Kidney glomerular epithelial cell (primary cell): ENCODE results near the gene MTCH1.

Experiments
- DNase-seq: peaks from one replicate; lab custom pipeline; 2025; lab: John Stamatoyannopoulos, UW

Gene MTCH1

GRCh38 chr6:37017606-37018197 lies 31.7 kb upstream of the MTCH1 start:
- no peak for DNase-seq

GRCh38 chr6:37016995-37017394 lies 31.0 kb upstream of the MTCH1 start:
- no peak for DNase-seq

GRCh38 chr6:37015532-37015931 lies 29.5 kb upstream of the MTCH1 start:
- DNase-seq, result no peak

- DNase-seq, result no peak
Measured at GRCh38 chr6:37014667-37015066, 28.7 kb upstream of the MTCH1 start.

- DNase-seq, result no peak
Measured at GRCh38 chr6:37013516-37014491, 27.8 kb upstream of the MTCH1 start.

DNA sequence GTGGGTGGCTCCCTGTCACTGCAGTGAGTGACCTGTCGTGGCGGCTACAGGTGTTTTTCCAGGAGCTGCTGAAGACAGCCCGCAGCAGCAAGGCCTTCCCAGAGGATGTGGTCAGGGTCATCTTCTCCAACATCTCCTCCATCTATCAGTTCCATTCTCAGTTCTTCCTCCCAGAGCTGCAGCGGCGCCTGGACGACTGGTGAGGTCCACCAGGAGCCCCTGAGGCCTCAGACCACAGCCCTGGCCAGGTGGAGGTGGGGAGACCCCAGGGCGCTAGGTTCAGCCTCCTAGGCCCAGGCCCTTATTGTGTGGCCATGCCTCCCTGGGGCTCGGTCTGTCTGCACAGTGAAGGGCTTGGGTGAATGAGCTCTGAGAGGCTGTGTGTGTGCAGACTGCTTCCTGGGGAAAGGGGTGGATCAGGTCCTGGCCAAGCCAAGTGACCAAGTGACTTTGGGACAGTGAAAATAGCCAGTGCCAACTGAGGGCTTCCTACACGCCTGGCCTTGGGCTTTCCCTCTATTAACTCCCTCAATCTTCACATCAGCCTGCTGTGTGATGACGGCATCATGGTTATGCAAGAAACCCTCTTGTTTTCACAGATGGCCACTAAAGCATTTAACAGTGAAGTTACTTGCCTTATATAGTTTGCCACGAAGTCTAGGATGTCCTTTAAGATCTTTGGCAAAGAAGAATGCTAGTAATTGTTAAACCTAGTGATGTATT lies 25.8 kb upstream of the MTCH1 start:
- no peak for DNase-seq

GRCh38 chr6:37010402-37010892 lies 24.5 kb upstream of the MTCH1 start:
- no peak for DNase-seq

DNA sequence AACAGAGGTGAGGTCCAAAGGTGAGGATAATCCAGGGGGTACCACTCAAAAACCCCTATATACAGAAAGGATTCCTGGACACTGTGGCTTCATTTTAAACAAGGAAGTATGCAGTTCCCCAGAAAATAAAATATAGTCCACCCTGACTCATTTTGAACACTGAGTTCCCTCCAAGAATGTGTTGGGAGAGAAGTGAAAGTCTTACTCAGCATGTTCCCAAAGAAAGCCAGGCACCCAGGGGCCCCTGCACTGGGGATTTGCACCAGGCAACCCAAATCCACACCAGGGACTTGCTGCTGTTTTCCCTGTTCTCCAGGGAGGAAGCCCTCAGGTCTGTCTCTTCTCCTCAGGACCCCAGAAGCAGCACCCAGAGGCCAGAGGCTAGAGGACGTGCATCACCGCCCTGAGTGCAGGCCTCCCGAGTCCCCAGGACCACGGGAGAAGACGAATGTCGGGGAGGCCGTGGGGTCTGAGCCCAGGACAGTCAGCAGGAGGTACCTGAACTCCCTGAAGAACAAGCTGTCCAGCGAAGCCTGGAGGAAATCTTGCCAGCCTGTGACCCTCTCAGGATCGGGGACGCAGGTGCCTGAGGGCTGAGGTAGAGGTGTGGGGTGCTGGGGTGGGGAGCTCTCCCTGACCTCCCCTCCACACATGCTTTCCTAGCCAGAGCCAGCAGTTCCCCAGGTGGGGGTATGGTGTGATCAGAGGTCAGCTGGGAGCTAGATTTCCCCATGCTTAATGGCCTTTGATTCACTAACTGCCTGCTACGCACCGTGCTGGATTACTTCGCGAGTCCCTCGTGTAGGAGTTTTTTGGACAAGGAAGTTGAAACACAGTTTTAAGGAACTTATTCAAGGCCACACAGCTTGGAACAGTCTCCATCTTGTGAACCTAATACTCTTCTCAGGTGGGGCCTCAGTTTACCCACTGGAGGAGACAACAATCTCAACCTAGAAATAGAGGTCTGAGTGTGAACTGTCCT lies 22.8 kb upstream of the MTCH1 start:
- no peak for DNase-seq

GRCh38 chr6:37007340-37008043 lies 21.5 kb upstream of the MTCH1 start:
- DNase-seq, result peak; percentile 10

GRCh38 chr6:37006793-37007339 lies 20.9 kb upstream of the MTCH1 start:
- no peak for DNase-seq

DNA sequence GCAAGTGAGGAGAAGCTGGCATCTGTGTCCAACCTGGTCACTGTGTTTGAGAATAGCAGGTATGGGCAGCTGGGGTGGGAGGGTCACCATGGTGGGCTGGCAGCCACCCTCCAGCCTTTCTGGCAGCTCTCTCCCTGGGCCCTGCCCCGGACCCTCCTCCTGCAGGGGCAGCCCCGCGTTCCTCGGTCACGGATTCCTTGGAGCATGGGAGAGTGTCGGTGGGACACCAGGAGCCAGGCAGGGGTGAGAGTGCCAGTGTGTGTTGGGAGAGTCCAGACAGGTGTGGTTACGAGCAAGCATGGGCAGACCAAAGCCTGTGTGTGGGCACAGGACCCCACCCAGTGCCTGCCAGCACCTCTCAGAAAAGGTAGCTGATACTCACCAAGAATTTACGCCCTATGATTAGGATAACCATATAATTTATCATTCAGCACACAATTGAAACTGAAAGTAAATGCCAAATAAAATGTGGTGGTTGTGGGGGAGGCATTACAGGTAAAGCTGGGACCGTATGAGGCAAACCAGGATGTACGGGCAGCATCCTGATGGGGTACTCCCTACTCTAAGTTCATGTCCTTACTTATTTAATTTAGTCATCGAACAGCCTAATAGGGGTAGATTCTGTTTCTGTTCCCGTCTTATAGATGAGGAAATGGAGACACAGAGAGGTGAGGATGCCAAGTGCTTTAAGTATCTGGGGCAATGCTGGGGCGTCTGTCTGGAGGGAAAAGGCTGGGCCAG lies 20.0 kb upstream of the MTCH1 start:
- DNase-seq, result no peak

- no peak for DNase-seq
Measured at GRCh38 chr6:37005061-37005810, 19.2 kb upstream of the MTCH1 start, which contains the start of gene FGD2. Gene FGD2 (plus strand): TSS chr6:37005655. CDS start chr6:37005818, 163 bp downstream.

GRCh38 chr6:37004044-37004980 lies 18.3 kb upstream of the MTCH1 start:
- no peak for DNase-seq

GRCh38 chr6:36999751-37000125 lies 13.7 kb upstream of the MTCH1 start:
- DNase-seq, result no peak

DNA sequence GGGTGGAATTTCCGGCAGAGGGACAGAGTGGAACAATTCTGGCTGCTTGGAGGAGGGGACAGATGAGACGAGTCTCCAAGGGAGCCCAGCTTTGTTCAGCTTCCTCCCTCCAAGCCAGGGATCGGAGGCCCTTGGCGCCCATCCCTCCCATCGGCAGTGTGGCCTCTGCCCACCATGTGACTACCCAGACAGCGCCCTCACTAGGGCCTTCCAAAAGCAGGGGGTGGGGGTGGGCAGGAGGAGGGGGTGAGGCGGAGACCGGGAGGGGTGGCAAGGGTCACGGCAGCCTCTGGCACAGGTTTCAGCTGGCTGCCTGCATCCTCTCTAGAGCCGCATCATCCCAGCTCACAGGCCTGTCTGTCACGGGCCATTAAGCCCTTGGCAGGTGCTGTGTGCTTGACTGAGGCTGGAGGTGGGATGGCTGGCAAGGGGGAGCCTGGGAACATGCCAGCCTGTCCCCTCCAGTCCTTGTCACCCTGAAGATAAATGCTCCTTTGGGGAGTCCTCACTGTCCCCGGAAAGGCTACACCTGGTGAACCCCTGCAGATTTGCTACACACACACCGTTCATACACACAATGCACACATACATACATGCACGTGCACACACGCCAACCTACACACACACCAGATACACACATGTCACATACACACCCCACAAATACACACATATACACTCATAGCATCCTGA lies 13.2 kb upstream of the MTCH1 start:
- DNase-seq, result peak; percentile 35

- no peak for DNase-seq
Measured at GRCh38 chr6:36998723-36999038, 12.7 kb upstream of the MTCH1 start.
